Stimulated activated CD4-positive, alpha-beta T cell treated with anti-CD3 and anti-CD28 coated beads, Interleukin-2, amount 100 ng/mL, for 4 hours (primary cell): ENCODE data around the gene ZNF624.
"Not testable (repeated sequence)": the region's sequence is repeated elsewhere in the genome, so short reads cannot be mapped to it uniquely, and the experiment has no call there.

Experiments used
- DNase-seq: peaks from one replicate; pipeline ENCODE4 v3.0.0-alpha.2; 2020; ENCODE audit warnings: low read depth

Gene ZNF624

DNA sequence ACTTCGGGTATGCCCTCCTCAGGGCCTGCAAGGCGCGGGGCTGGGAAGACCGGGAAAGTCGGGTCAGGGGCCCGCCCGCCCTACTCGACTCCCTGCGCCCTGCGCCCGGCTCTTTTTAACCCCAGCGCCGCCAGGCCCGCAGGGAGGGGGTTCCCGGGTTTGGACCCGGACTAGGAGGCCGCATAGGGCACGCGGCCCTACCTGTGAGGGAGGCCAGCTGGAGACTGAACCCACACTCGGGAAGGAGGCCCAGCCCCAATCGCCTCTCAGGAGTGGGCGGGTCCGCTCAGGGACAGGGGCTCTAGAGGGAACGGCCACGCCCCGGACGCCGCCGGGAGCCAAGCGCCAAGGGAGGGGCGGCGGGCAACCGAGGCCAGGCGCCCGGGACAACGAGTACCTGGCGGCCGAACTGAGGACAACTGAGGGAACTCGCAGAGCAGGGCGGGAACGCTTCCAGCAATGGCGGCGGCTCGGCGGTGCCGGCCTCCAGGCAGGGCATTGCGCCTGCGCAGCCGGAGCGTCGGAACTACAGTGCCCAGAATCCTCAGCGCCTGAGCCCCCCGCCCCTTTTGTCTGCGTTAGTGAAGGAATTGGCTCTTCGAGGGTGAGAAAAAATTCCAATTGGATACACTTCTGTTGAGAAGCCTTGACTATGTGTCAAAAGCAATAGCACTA, at the start of gene ZNF624:
Gene ZNF624 (minus strand): TSS at position 484 of the 675 bp plus-strand sequence.
- peak; percentile 80 for DNase-seq

DNA sequence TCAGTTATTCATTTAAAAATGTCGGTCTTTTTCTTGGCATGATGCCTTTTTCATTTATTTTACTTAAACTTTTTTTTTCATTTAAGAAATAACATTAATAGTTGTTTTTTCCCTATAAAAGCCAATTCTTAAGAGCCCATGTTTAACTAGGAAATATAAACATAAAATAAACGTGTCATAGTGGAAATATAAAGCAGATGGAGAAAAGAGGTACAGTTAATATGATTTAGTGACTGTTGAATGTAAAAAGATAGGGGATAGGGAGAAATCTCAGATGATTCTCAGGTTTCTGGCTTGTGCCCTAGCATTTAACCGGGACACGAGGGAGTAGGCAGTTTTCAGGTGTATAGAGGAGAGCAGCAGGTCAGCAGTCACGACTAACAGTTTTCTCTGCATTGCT, 44.0 kb upstream of the ZNF624 start:
- not testable (repeated sequence) for DNase-seq

DNA sequence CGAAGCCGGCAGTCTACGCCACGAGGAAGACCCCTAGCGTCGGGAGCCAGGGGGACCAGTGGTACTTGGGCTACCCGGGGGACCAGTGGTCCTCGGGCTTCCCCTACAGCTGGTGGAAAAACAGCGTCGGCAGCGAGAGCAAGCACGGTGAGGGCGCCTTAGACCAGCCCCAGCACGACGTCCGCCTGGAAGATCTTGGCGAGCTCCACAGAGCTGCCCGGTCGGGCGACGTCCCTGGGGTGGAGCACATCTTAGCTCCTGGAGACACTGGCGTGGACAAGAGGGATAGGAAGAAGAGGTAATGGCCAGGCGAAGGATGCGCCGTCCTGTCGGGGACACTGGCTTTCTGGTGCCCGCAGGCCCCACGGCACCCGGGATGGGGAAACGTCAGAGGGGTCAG, 36.8 kb upstream of the ZNF624 start:
- DNase-seq: not testable (repeated sequence)

DNA sequence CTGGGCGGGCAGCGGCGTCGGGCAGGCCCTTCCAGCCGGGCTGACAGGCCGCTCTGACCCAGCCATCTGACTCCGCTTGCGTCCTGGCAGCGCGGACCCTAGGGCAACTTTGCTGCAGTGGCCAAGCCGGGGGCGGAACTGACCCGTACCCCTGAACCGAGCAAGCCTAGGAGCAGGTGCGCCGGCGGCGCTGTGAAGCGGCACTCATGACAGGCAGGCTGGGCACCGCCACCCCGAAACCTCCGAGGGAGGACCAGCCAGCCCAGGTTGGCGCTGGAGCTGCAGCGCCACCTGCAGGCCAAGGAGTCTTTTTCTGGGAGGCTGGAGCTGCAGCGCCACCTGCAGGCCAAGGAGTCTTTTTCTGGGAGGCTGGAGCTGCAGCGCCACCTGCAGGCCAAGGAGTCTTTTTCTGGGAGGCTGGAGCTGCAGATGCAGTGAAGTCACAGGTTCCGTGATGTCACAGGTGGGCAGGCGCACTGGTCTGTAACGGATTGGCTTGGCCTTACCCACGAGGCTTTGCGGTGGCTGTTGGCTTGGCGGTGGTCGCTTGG, 36.2 kb upstream of the ZNF624 start, which contains the start of gene CCDC144A:
Gene CCDC144A (plus strand): TSS at position 511 of the 551 bp plus-strand sequence. CDS start 160 bp downstream, outside the sequence.
- peak; percentile 44 for DNase-seq

DNA sequence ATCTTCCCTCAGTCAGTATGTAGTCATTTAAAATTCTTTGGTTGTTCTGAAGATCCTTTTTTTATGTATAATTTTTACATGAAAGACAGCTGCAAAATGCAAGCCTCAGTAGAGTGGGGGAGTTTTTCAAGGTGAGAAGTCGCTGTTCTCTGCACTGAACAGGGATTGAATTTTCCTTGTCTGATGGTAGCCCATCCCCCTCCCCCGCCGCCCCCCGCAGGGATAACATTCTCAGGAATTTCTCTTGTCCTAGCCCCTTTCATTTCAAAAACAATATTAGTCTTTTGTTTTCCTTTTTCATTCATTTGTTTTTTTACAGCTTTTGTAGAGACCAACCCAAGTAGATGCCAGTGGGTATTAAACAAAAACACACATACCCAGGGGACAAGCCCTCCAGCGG, 33.5 kb upstream of the ZNF624 start:
- not testable (repeated sequence) for DNase-seq

DNA sequence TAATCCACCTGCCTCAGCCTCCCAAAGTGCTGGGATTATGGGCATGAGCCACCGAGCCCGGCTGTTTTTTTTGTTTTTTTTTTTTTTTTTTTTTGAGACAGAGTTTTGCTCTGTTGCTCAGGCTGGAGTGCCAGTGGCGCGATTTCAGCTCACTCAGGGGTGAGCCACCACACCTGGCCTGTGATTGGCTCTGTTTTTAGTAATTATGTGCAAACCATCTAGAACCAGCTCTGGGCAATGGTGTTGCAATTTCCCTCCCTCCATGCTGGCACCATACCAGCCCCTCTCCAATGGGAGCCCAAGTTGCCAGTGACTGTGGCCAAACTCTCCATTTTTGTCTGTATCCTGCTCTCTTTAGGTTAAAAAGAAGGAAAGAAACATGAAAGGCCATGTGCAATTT, 32.4 kb upstream of the ZNF624 start:
- DNase-seq: not testable (repeated sequence)

DNA sequence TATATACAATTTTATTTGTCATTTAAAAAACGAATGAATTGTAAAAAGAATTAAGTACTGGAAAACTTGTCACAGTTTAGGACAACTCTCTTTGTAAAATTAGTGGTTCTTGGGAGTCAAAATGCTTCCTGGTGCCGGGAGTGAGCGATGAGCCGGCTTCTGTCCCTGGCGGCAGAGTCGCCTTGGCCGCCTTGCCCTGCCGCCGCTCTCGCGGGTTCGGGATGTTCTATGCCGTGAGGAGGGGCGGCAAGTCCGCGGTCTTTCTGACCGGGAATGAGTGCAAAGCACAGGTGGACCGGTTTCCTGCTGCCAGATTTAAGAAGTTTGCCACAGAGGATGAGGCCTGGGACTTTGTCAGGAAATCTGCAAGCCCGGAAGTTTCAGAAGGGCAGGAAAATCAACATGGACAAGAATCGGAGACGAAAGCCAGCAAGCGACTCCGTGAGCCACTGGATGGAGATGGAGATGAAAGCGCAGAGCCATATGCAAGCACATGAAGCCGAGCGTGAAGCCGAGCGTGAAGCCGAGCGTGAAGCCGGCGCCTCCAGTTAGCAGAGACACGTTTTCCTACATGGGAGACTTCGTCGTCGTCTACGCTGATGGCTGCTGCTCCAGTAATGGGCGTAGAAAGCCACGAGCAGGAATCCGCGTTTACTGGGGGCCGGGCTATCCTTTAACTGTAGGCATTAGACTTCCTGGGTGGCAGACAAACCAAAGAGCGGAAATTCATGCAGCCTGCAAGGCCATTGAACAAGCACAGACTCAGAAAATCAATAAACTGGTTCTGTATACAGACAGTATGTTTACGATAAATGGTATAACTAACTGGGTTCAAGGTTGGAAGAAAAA, 29.9 kb upstream of the ZNF624 start:
- DNase-seq: not testable (repeated sequence)

DNA sequence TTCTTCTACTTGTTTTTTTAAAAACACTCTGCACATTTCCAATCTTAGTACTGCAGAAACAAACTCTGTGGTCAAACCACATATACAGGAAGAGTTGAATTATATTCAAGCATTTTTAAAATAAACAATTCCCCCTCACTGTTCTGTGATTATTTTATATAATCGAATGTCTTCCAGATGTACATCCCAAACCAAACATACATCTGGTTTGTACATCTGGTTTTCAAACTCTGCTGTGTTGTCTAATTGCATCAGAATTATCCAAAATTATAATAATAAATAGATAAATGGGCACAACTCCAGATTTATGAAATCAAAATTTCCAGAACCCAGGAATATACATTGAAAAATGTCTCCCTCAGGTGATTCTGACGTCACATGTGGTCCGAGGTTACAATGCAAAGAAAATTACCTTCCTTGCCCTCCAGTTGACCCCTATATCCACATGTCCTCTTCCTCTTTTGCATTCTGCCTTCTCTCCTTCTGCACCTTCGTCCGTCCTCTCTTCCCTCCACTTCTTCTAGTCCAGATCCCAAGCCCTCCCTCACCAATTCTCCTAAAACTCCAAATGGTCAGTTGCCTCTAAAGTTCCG, 23.1 kb upstream of the ZNF624 start:
- no peak for DNase-seq

DNA sequence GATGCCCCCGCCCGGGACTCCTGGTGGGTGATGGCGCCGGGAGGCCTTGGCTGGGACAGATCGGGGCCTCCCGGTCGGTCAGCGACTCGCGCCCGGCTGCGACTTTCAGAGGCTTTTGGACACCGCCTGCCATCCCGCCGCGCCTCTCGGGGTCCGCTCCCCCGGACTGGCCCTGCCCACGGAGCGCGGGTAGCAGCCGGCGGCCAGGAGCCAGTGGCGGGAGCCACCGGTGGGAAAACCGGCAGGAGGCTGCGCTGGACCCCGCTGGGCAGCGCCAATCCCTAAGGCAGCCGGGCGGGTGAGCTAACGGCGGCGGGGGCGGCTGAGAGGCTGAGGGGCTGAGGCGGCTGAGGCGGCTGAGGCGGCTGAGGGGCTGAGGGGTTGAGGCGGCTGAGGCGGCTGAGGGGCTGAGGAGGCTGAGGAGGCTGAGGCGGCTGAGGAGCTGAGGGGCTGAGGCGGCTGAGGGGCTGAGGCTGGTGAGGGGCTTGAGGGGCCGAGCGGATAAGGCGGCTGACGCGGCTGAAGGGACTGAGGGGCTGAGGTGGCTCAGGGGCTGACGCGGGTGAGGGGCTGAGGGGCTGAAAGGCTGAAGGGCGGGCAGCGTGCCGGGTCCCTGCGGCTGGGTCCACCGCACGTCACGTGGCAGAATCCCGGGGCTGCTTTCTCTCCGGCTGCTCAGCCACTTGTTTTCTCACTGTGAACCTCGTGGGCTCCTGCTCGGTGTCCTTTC, 13.4 kb upstream of the ZNF624 start:
- DNase-seq: not testable (repeated sequence)

DNA sequence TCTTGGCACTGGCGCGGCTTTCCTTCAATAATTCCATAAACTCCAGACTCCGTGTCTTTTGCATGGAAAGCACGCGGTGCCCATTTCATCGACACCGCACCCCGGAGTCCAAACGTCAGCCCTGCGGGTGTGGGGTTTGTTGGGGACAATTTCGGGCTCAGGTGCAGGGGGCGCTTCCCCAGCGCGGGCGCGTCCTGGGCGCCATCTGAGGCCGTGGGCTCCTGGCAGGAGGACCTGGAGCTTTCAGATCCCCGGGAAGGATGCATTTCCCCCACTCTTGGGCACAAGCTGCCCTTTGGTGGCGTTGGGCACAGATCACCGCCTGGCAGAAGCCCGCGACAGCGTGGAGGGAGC, 12.9 kb upstream of the ZNF624 start:
- not testable (repeated sequence) for DNase-seq

DNA sequence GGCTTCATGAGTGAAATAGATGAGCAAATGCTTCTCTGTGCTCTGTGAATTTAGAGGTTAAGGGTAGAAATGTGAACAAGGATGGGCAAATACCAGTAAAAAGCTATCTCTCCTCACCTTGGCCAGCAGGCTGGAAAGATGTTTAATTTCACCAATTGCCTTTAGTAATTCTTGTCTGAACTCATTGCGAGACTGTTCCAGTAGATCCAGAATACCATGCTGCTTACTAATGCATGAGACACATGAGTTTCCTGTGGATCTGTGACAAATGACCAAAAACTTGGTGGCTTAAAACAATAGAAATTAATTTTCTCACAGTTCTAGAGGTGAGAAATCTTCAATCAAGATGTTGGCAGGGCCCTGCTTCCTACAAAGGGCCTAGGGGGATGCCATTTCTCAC, 9.3 kb upstream of the ZNF624 start:
- DNase-seq: no peak

DNA sequence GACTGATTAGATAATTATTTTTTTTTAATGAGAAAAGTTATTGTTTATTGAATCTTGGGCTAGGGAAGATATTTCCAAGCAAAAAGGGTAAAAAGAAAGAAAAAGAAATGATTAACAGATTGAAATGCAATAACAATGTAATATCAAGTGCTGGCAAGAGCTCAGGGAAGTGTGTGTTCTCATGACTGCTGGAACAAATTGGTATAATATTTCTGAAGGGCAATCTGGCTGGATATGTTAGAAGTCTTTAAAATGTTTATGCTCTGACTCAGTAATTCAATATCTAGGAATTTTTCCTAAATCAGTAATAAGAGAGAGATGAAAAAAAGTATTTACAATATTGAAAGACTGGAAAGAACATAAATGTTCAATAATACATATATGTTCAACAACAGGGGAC, 7.6 kb upstream of the ZNF624 start:
- DNase-seq: no peak

DNA sequence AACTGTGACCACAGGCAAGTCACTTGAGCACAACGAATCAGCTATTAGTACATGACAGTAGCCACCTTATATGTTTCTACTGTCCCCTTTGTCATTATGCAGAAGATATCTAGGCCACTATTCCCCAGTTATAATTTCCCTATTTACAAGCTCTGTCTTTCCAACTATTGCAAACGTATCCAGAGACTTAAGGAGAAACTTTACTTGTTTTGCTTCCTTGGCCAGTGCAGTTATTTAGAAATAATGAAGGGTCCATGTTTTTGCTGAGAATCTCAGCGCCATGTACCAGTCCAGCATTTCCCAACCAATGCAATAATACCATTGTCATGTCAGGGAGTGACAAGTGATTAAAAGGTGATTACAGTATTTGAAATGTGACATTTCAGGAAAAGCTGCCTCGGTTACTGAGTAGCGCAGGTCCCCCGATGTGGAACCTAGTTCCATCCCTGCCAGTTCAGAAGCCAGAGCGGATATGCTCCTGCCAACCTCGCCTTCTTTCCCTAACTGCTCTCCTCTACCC, 743 bp downstream of the ZNF624 start:
- DNase-seq: no peak

DNA sequence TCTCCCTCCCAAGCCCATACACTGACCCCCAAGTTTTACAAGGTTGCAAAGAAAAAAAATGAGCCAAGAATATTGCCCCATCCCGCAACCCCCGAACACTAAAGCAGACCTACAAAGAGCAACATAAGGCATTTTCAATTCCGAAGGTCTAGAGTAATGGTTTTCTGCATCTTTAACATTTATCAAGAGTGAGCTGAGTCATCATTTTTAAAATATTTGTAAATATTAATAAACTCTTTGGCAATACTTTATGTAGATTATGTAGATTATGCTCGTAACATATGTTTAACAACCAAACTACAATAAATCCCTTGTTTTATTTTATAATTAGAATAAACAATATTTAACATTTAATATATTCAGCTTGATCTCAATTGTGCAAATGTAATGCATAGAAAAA, 1.4 kb downstream of the ZNF624 start:
- DNase-seq: no peak

DNA sequence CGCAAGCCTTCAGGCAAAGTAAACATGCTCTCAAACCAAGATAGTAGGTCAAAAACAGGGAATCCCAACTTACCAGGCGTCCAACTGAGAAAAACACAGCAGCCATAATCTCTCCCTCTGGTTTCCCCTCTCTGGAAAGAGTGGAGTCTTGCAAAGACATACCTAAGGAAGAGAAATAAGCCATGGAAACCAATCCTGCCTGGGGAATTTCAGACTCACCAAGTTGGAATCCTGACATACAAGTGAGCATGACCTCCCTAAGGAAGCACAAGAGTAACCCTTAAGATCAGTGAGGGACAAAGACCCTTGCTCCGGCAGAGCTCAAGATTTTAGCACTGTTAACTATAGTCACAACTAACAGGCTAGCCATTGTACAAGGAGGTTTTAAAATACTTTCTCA, 4.1 kb downstream of the ZNF624 start:
- DNase-seq: no peak

DNA sequence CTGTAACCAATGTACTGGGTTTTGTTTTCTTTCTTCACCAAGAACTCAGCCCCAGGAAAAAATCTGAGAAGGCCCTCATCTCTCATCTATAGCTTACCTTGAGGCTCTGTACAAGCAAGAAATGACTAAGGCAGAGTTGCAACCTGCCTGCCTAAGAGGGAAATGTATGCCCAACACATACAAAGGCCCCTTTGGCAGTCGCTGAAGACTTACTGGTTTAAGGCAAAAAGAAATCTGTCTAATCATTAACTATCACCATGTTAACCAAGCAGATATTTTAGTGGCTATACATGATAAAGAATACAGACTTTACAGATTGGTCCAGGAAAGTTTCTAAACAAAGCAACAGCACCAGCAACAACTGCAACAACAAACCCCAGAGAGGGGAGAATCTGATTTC, 14.2 kb downstream of the ZNF624 start:
- DNase-seq: no peak

DNA sequence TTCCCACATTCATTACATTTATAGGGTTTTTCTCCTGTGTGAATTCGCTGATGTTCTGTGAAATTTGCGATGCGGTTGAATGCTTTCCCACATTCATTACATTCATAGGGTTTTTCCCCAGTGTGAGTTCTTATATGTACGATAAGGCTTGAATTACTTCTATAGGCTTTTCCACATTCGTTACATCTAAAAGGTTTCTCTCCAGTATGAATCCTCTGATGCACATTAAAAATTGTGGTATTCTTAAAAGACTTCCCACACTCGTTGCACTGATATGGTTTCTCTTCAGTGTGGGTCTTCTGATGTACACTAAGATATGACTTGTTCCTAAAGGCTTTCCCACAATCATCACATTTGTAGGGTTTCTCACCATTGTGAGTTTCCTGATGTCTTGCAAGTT, 30.4 kb downstream of the ZNF624 start:
- DNase-seq: no peak

DNA sequence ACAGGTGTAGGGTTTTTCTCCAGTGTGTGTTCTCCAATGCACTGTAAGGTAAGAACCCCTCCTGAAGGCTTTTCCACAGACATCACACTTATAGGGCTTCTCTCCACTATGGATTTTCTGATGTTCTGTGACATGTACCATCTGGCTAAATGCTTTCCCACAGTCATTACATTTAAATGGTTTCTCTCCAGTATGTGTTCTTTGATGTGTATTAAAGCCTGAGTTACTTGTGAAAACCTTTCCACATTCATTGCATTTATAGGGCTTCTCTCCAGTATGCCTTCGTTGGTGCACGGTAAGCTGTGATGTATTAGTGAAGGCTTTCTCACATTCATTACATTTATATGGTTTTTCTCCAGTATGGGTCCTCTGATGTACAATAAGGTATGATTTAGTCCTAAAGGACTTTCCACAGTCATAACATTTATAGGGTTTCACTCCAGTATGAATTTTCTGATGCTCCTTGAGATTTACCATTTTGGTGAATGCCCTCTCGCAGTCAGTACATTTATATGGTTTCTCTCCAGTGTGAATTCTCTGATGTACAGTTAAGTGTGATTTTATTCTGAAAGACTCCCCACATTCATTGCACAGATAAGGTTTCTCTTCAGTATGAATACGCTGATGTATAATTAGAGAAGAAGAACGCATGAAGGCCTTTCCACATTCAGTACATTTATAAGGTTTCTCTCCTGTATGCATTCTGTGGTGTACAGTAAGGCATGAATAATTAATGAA, 30.9 kb downstream of the ZNF624 start:
- no peak for DNase-seq

DNA sequence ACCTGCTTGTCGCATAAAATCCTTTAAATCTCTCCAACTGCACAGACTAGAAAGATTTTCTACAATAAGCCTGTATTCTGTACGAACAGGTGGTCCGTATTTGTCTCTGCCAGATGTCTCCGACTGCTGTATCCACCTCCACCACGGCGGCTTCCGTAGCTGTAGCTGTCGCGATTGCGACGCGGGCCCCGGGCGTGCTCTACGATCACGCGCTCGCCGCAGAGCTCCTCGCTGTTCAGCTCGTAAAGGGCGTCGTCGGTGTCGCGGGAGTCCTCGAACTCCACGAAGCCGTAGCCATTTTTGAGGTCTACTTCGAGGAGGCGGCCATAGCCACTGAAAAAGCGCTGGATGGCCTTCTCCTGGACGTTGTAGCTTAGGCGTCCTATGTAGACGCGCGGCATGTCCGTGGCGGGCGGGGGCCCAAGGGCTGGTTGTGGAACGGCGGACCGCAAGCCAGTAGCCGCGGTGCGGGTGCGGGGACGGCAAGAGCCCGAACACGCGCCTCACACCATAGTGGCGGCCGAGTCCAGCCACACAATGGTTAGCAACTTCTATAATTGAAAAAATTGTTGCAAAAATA, 36.1 kb downstream of the ZNF624 start:
- DNase-seq: no peak

DNA sequence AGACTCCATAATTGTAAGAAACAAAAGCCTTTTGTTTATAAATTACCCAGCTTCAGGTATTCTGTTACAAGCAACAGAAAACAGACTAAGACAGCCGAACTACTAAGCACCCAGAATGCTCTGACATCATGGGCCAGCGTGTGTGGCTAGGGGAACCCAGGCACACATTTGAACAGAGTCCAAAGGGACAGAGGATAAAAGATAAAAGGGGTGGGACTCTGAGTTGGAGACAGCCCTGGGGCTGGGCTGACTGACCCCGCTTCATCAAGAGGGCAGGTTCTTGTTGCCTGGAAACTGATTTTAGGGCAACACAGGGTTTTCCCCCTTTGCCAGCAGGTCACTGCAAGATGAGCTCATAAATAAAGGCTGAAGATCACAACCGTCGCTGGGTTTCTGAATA, 54.1 kb downstream of the ZNF624 start:
- DNase-seq: no peak
